Measurements from ENCODE around the gene ACBD3. TPM values are rescaled to one million over a fixed set of nuclear protein-coding genes. Genes with fewer than 3 reads are reported as not detected.
A peak's percentile ranks its signal among the peaks of the same experiment; 100 is the strongest.
"Not testable (repeated sequence)": the region's sequence is repeated elsewhere in the genome, so short reads cannot be mapped to it uniquely, and the experiment has no call there.

ACBD3 gene
- total RNA-seq, 1 experiment from 2014 or later: 48.8 TPM

DNA sequence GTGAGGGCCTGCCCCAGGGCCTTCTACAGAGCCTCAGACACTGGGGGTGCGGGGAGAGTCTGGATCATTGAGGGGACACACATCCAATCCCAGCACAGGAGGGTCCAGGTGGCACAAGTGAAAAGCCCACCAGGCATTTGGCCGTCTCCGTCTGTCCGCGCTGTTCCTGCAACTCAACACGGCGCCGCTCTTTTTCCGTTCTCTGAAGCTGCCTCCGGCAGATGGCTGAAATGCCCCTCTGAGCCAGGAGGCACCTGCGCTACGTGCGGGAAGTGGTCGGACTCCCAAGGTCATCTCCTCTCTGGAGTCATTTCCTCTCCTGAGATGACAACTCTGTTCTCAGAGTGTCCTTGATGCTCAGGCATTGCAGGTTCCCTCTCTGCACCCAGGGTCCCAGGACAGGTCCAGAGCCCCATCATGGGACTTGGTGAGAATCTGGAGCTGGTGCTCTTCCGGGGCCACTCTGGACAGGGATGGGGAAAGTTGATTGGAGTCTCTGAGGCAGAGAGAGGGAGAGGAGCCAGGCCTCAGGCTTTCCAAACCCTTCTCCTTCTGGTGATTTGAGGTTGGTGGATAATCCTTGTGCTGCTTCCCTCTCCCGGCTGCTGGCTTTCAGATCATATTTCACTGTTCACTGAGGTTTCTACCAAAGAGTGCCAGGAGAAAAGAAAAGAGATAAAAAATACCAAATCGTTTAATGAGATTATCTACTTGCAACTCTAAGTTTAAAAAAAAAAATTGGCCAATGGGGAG lies 22.9 kb upstream of the ACBD3 start:
- Histone ChIP-seq H3K4me1 (peaks cover 15% of the 10 kb centered on the region), H3K9me3 (replicated peaks) (no peaks in the 10 kb centered on the region), H3K27ac (no peak overlapping the region), H3K4me3 (no peak overlapping the region), H3K36me3 (no peaks in the 10 kb centered on the region), H3K27me3 (no peaks in the 10 kb centered on the region)
- DNase-seq: peak; percentile 48 to 78

- Histone ChIP-seq H3K27ac (no peak overlapping the region), H3K9me3 (replicated peaks) (no peaks in the 10 kb centered on the region), H3K27me3 (no peaks in the 10 kb centered on the region), H3K4me3 (no peak overlapping the region), H3K4me1 (peaks cover 13% of the 10 kb centered on the region), H3K36me3 (no peaks in the 10 kb centered on the region)
- no peak for DNase-seq
Measured at GRCh38 chr1:226207048-226207447, 20.5 kb upstream of the ACBD3 start.

GRCh38 chr1:226204198-226204597 lies 17.7 kb upstream of the ACBD3 start:
- Histone ChIP-seq H3K4me3 (no peak overlapping the region), H3K27me3 (no peaks in the 10 kb centered on the region), H3K27ac (no peak overlapping the region), H3K36me3 (no peaks in the 10 kb centered on the region), H3K4me1 (peaks cover 1% of the 10 kb centered on the region), H3K9me3 (replicated peaks) (no peaks in the 10 kb centered on the region)
- DNase-seq: no peak

- Histone ChIP-seq H3K27me3 (no peaks in the 10 kb centered on the region), H3K27ac (no peak overlapping the region), H3K4me1 (no peaks in the 10 kb centered on the region; the same call in 1 of the 2 replicates), H3K4me3 (no peak overlapping the region), H3K9me3 (replicated peaks) (no peaks in the 10 kb centered on the region), H3K36me3 (no peaks in the 10 kb centered on the region)
- no peak for DNase-seq
Measured at GRCh38 chr1:226203655-226204054, 17.1 kb upstream of the ACBD3 start.

DNA sequence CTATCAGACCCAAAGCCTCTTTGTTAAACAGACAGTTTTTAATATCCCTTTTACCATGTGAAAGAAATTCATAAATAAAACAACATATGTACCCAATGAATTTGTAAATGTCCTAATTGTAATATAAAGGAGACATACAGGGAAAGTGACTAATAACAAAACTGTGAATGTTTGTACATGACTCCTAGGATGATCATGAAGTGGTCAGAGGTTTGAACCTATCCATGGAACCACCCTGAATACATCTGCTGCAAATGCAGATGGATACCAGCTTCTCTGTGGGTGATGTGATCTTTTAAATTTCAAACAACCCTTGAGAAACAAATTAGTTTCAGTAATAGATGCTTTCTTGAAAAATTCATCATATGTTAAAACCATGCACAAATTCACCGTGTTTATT lies 16.7 kb upstream of the ACBD3 start:
- no peaks in the 10 kb centered on the region for H3K36me3 ChIP-seq
- no peaks in the 10 kb centered on the region for H3K27me3 ChIP-seq
- no peak overlapping the region for H3K4me3 ChIP-seq
- H3K27ac ChIP-seq: no peak overlapping the region
- DNase-seq: no peak
- no peaks in the 10 kb centered on the region for H3K9me3 ChIP-seq (replicated peaks)
- H3K4me1 ChIP-seq: no peaks in the 10 kb centered on the region; the same call in 1 of the 2 replicates

GRCh38 chr1:226202666-226203065 lies 16.1 kb upstream of the ACBD3 start:
- not testable (repeated sequence) for H3K9me3 ChIP-seq (replicated peaks); H3K4me3 ChIP-seq; H3K27ac ChIP-seq; H3K36me3 ChIP-seq; DNase-seq; H3K27me3 ChIP-seq; H3K4me1 ChIP-seq

DNA sequence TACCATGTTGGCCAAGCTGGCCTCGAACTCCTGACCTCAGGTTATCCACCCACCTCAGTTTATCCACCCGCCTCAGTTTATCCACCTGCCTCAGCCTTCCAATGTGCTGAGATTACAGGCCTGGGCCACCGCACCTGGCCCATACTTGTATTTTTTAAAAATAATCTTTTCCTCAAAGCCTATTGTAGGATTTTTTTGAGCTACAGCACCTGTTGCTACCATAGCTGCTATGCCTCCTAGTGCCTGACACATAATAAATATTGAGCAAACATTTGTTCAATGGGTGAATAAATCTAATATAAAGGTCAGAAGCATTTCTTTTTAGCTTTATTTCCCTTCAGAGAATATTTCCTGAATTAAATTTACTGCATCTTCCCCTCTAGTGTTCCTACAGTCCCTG lies 15.7 kb upstream of the ACBD3 start:
- no peak overlapping the region for H3K27ac ChIP-seq
- H3K4me3 ChIP-seq: no peak overlapping the region
- no peaks in the 10 kb centered on the region for H3K4me1 ChIP-seq
- H3K27me3 ChIP-seq: no peaks in the 10 kb centered on the region
- DNase-seq: no peak
- no peaks in the 10 kb centered on the region for H3K9me3 ChIP-seq (replicated peaks)
- H3K36me3 ChIP-seq: no peaks in the 10 kb centered on the region

DNA sequence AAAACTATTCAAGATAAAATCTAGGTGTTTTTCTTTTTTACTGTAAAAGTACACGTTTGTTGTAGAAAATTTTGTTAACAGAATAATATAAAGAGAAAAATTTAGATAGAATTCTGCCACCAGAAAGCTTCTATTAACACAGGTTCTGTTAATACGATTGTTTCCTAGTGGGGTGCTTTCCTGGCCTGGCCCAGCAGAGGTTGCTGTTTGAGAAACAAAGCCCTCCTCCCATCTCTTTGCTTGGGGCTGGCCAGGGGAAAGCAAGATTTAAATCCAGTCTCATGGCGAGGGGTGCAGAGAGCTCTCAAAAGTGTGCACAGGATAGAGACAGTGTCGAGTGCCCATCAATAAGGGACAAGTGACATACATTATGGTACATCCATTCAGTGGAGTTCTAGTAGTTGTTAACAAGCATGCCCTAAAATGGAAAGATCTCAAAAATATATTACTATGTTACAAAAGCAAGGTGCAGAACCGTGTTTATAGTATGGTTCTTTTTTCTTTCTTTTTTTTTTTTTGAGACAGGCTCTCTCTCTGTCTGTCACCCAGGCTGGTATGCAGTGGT lies 14.6 kb upstream of the ACBD3 start:
- Histone ChIP-seq H3K27me3 (no peaks in the 10 kb centered on the region), H3K27ac (no peak overlapping the region), H3K4me3 (no peak overlapping the region), H3K36me3 (no peaks in the 10 kb centered on the region), H3K9me3 (replicated peaks) (no peaks in the 10 kb centered on the region), H3K4me1 (no peaks in the 10 kb centered on the region)
- peak; percentile 44 to 53 for DNase-seq

DNA sequence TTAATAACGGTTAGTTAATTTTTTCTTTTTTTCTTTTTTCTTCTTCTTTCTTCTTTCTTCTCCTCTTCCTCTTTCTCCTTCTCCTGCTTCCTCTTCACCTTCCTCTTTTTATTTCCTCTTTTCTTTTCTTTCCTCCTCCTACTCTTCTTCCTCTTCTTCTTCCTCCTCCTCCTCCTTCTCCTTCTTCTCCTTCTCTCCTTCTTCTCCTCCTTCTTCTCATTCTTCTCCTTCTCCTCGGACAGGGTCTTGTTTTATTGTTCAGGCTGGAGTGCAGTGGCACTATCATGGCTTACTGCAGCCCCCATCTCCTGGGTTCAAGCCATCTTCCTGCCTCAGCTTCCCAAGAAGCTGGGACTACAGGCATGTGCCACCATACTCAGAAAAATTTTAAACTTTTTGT lies 13.4 kb upstream of the ACBD3 start:
- H3K4me1 ChIP-seq: no peaks in the 10 kb centered on the region
- H3K4me3 ChIP-seq: no peak overlapping the region
- H3K27ac ChIP-seq: no peak overlapping the region
- no peak for DNase-seq
- no peaks in the 10 kb centered on the region for H3K9me3 ChIP-seq (replicated peaks)
- H3K36me3 ChIP-seq: no peaks in the 10 kb centered on the region
- H3K27me3 ChIP-seq: no peaks in the 10 kb centered on the region

GRCh38 chr1:226195144-226195543 lies 8.6 kb upstream of the ACBD3 start:
- no peaks in the 10 kb centered on the region for H3K36me3 ChIP-seq
- H3K4me3 ChIP-seq: no peak overlapping the region
- no peaks in the 10 kb centered on the region for H3K4me1 ChIP-seq
- H3K9me3 ChIP-seq (replicated peaks): no peaks in the 10 kb centered on the region
- no peak overlapping the region for H3K27ac ChIP-seq
- H3K27me3 ChIP-seq: no peaks in the 10 kb centered on the region
- peak in 1 of 2 experiments; percentile 17 for DNase-seq

GRCh38 chr1:226187380-226187779 lies 839 bp upstream of the ACBD3 start:
- Histone ChIP-seq H3K27ac (peak overlapping the region; percentile 74), H3K4me1 (peaks cover 4% of the 10 kb centered on the region), H3K36me3 (peaks cover 14% of the 10 kb centered on the region; the same call in 1 of the 2 replicates), H3K9me3 (replicated peaks) (no peaks in the 10 kb centered on the region), H3K4me3 (peak overlapping the region; percentile 97), H3K27me3 (no peaks in the 10 kb centered on the region)
- DNase-seq: no peak

- Histone ChIP-seq H3K36me3 (peaks cover 14% of the 10 kb centered on the region; the same call in 1 of the 2 replicates), H3K4me3 (peak overlapping the region; percentile 97), H3K27ac (peak overlapping the region; percentile 74), H3K27me3 (no peaks in the 10 kb centered on the region), H3K4me1 (peaks cover 4% of the 10 kb centered on the region), H3K9me3 (replicated peaks) (no peaks in the 10 kb centered on the region)
- DNase-seq: no peak
Measured at GRCh38 chr1:226187019-226187322, 430 bp upstream of the ACBD3 start.

DNA sequence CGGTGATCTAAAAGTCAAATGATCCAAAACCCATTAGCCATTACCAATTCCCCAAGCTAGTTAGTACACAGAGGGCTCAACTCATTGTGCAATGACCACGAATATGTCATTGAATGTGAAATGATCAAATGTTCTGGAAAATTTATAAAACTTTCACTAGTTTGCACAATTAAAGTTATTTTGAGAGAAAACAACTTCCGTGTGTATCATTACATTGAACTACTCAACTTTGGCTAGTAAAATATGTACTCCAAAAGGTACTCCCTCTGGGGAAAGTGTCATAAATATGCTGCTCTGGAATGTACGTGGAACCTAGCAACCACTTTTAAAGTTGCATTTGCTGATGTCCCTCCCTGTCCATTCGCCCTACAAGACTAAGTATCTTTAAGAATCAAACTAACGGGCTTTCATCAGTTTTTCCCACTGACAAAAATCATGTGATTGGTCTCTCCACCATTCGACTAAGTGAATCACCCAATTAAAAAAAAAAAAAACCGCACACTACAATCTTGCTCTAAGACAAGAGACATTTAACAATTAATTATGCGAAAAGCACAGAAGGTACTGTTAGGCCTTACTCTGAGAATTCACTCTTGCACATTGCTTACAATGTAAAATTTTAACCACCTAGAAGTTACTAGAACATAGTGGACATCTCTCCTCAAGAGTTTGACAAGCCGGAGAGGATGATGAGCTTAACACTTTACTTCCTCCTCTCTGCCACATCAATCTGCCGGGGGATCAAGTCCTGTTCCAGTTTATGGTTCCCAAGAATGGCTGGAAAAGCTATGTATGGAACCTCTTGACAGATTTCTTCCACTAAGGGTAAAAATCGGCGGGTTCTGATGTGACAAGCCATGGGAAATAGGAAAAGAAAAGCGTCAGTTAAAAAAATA lies 1.2 kb downstream of the ACBD3 start:
- peaks cover 24% of the 10 kb centered on the region for H3K36me3 ChIP-seq
- no peaks in the 10 kb centered on the region for H3K9me3 ChIP-seq (replicated peaks)
- H3K27me3 ChIP-seq: no peaks in the 10 kb centered on the region
- H3K4me3 ChIP-seq: peak overlapping the region; percentile 97
- H3K27ac ChIP-seq: peak overlapping the region; percentile 74; the same call in 1 of the 2 replicates
- DNase-seq: no peak
- H3K4me1 ChIP-seq: peaks cover 4% of the 10 kb centered on the region

GRCh38 chr1:226181996-226182714 lies 4.4 kb downstream of the ACBD3 start:
- H3K9me3 ChIP-seq (replicated peaks): no peaks in the 10 kb centered on the region
- H3K4me3 ChIP-seq: no peak overlapping the region
- H3K27ac ChIP-seq: no peak overlapping the region
- H3K36me3 ChIP-seq: peaks cover 33% of the 10 kb centered on the region
- peaks cover 4% of the 10 kb centered on the region for H3K4me1 ChIP-seq
- peak; percentile 12 to 45 for DNase-seq
- no peaks in the 10 kb centered on the region for H3K27me3 ChIP-seq

GRCh38 chr1:226176870-226177269 lies 9.7 kb downstream of the ACBD3 start:
- H3K9me3 ChIP-seq (replicated peaks): no peaks in the 10 kb centered on the region
- H3K36me3 ChIP-seq: peaks cover 24% of the 10 kb centered on the region
- no peak overlapping the region for H3K4me3 ChIP-seq
- no peaks in the 10 kb centered on the region for H3K27me3 ChIP-seq
- no peak for DNase-seq
- H3K27ac ChIP-seq: no peak overlapping the region
- H3K4me1 ChIP-seq: no peaks in the 10 kb centered on the region
